RWPE1 (cell line): ENCODE data around the gene SLC24A3.

Experiments used
- CTCF ChIA-PET: fragments of 350-600 bp; sonication (Branson Sonifier 250); formaldehyde crosslinking; extraction: SDS; loops from one replicate; lab custom pipeline; 2021; lab: Yijun Ruan, JAX
- POLR2A ChIA-PET: fragments of 400-600 bp; formaldehyde crosslinking; extraction: SDS; loops from one replicate; lab custom pipeline; 2020; ENCODE audit warnings: antibody characterized with exemption; ENCODE audit not compliant: low non-redundant PET; lab: Yijun Ruan, JAX
- DNase-seq: peaks from one replicate; pipeline ENCODE4 v3.0.0; 2012; ENCODE audit warnings: low spot score
- H3K27ac ChIP-seq: fragments of 450-650 bp; 2 replicates; pipeline ENCODE4 v1.5.1; 2017
- TF ChIP-seq, protein P1 (sequence below): fragments of 450-650 bp; conservative IDR thresholded peaks from 2 replicates; pipeline ENCODE4 v1.5.1; 2017; ENCODE audit warnings: low read depth, mild to moderate bottlenecking

SLC24A3 gene

DNA sequence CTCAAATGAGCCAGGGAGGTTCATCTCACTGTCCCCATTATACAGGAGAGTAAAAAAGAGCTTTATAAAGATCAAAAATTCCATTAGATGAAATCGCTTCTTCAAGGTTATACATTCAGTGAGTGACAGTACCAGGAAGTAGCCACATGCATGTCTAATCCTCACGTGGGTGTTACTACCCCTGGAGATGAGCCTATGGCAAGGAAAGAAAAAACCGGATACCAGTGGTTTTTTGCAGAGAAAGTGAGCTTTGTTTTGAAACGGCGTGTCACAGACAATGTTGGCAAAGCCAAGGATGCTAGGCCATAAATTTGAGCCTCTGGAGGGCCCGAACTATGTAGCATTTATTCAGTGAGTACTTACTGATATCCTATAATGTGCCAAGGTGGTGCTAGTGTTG is 330.7 kb downstream of the SLC24A3 start:
- CTCF ChIA-PET, result interaction anchor here (0.6 kb wide), 1 partner anchor 384 kb away, joined by 4 read pairs; no protein-coding TSS in a partner anchor

DNA sequence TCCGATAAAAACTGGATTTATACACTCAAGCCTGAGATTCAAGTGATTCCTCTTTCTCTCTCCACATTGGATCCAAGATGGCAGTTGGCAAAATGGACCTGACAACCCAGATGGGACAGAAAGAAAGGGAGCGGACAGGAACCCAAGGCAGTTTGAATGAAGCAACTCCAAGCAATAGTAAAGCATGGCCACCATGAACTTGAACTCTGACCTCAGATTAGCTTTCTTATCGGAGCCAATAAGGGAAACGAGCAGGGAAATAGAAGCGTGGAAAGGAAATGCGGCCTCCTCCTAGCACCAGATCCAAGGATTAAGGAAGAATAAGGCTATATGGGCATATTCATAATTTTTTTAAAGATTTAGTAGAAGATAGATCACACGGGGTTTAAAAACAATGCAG is 332.2 kb downstream of the SLC24A3 start:
- CTCF ChIA-PET, result no interaction called here
- DNase-seq, result no peak
- TF ChIP-seq, protein P1, sequence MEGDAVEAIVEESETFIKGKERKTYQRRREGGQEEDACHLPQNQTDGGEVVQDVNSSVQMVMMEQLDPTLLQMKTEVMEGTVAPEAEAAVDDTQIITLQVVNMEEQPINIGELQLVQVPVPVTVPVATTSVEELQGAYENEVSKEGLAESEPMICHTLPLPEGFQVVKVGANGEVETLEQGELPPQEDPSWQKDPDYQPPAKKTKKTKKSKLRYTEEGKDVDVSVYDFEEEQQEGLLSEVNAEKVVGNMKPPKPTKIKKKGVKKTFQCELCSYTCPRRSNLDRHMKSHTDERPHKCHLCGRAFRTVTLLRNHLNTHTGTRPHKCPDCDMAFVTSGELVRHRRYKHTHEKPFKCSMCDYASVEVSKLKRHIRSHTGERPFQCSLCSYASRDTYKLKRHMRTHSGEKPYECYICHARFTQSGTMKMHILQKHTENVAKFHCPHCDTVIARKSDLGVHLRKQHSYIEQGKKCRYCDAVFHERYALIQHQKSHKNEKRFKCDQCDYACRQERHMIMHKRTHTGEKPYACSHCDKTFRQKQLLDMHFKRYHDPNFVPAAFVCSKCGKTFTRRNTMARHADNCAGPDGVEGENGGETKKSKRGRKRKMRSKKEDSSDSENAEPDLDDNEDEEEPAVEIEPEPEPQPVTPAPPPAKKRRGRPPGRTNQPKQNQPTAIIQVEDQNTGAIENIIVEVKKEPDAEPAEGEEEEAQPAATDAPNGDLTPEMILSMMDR, result no peak
- no peak overlapping the region for H3K27ac ChIP-seq
- POLR2A ChIA-PET, result no interaction called here

More for the DNA sequence above, 330.7 kb downstream of the SLC24A3 start:
- DNase-seq, result no peak
- TF ChIP-seq, protein P1, result no peak
- H3K27ac ChIP-seq, result no peak overlapping the region
- POLR2A ChIA-PET, result no interaction called here

DNA sequence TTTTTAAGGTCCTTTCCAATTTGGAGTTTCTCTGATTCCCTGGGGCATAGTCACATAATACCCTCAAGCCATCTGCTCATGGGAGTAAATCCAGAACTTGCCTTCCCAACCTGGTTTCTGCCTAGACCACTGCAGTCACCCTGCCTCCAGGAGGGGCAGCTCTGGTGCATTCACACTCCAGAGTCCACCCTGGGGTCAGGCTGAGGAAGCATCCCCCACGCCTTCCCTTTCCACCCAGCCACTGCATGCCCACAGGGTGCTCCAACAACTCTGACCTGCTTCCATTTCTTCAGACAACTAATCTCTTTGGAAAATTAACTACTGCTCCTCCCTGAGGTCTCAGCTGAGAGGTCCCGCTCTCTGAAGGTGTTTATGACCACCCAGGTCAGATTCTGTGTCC is 334.2 kb downstream of the SLC24A3 start:
- TF ChIP-seq, protein P1, result no peak
- ChIA-PET POLR2A (no interaction called here), CTCF (interaction anchor here (0.5 to 1.1 kb wide), 2 partner anchors 75 to 333 kb away, joined by 3 to 5 read pairs; no protein-coding TSS in a partner anchor)
- DNase-seq, result no peak
- H3K27ac ChIP-seq, result no peak overlapping the region

DNA sequence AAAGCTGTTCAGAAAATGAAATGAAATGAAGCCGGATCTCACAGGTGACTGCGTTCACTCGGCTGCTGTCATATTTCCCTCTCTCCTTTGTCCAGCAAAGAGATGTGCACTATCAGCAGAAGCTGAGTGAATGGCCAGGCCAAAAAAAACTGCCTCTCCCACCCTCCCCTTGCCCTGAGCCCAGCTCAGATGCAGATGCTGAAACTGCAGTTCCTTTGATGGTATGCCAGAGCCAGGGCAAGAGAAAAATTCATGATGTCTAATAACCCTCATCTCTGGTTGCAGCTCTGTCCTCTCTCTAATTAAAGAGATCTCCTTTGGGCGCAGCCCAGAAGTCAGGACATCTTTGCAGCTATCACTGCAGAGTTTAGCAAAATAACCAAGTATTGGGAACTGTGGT is 335.1 kb downstream of the SLC24A3 start:
- POLR2A ChIA-PET, result no interaction called here
- TF ChIP-seq, protein P1, result no peak
- no peak overlapping the region for H3K27ac ChIP-seq
- DNase-seq, result no peak
- CTCF ChIA-PET, result no interaction called here

DNA sequence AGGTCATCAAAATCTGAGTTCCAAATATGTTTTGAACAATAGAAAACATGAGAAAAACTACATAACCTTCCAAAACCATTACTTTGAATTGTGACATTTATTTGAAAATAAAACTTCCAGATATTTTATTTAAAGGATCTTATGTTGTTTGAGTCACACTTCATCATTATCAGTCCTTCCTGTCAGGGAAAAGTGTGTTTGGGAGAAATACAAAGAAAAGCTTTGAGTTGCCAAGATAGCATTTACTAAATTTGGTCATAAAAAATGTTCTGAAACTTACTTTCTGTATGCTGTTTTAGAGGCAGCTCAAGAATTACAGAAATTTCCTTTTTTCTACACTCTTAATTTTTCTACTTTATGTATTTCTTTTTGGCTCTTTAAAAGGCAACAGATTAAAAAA is 337.5 kb downstream of the SLC24A3 start:
- ChIA-PET POLR2A (no interaction called here), CTCF (no interaction called here)
- TF ChIP-seq, protein P1, result no peak
- no peak overlapping the region for H3K27ac ChIP-seq
- no peak for DNase-seq

DNA sequence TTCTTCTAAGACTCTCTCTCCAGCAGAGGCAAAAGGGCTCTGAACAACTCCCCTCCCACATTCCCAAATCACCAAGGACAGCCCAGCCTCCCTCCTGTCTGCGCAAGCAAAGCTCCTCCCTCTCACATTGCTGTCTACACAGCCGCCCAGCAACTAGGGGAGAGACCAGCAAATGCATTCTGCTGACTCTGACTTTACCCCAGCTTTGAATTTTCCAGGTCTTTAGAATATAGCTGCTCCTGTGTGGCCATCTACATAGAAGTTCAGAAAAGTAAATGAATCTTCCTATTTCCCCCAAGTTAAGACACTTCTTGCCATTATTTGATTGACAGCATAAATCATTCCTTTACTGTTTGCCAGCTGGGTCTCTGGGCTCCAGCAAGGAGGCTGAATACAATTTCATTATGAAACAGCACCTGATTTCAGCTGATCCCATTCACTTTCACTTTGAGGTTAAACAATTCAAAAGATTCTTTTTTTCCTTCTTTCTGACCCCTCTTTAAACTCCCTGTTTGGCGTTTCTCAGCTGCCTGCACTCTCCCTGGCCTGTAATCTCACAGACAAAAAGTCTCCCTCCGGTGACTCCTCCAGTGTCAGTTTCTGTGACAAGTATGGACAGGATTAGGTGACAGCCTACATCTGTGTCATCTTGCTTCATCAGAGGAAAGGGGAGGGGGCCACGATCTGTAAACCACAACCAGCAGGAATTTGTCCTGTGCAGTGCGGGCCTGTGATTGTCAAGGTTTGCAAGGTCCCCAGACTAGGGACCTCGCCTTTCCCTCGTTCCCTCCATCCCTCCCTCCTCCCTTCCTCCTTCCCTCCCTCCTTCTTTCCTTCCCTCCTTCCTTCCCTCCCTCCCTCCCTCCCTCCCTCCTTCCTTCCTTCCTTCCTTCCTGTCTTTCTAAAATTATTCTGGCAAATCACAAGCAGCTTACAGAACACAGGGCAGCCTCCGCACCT is 340.1 kb downstream of the SLC24A3 start:
- peak; percentile 58 for DNase-seq
- ChIA-PET CTCF (interaction anchor here (0.7 kb wide), 1 partner anchor 91 kb away, joined by 3 read pairs; no protein-coding TSS in a partner anchor), POLR2A (no interaction called here)

More for the DNA sequence above, 340.1 kb downstream of the SLC24A3 start:
- H3K27ac ChIP-seq, result no peak overlapping the region
- TF ChIP-seq, protein P1, result no peak
